ENCODE measurements around the gene AGBL4.

The AGBL4 gene

GRCh38 chr1:48761986-48762385 is 1261.8 kb downstream of the AGBL4 start:
- DNase-seq (ENCODE audit: low spot score), result no peak

GRCh38 chr1:48761411-48761810 is 1262.3 kb downstream of the AGBL4 start:
- no peak for DNase-seq (ENCODE audit: low spot score)

- DNase-seq (ENCODE audit: low spot score), result no peak
These were observed 1262.9 kb downstream of the AGBL4 start for GRCh38 chr1:48760857-48761256.

GRCh38 chr1:48758976-48759375 is 1264.8 kb downstream of the AGBL4 start:
- DNase-seq (ENCODE audit: low spot score), result no peak

- DNase-seq (ENCODE audit: low spot score), result no peak
These were observed 1266.4 kb downstream of the AGBL4 start for GRCh38 chr1:48757363-48757762.

GRCh38 chr1:48756683-48757316 is 1267.0 kb downstream of the AGBL4 start:
- DNase-seq (ENCODE audit: low spot score), result no peak

GRCh38 chr1:48753293-48753692 is 1270.5 kb downstream of the AGBL4 start:
- no peak for DNase-seq (ENCODE audit: low spot score)

- no peak for DNase-seq (ENCODE audit: low spot score)
These were observed 1273.6 kb downstream of the AGBL4 start for GRCh38 chr1:48750109-48750508.

GRCh38 chr1:48749068-48749467 is 1274.7 kb downstream of the AGBL4 start:
- no peak for DNase-seq (ENCODE audit: low spot score)

- no peak for DNase-seq (ENCODE audit: low spot score)
These were observed 1276.8 kb downstream of the AGBL4 start for GRCh38 chr1:48746906-48747305.

GRCh38 chr1:48744032-48744431 is 1279.7 kb downstream of the AGBL4 start:
- no peak for DNase-seq (ENCODE audit: low spot score)

- no peak for DNase-seq (ENCODE audit: low spot score)
These were observed 1280.3 kb downstream of the AGBL4 start for GRCh38 chr1:48743480-48743879.

GRCh38 chr1:48741380-48741779 is 1282.4 kb downstream of the AGBL4 start:
- no peak for DNase-seq (ENCODE audit: low spot score)

GRCh38 chr1:48740621-48741020 is 1283.1 kb downstream of the AGBL4 start:
- no peak for DNase-seq (ENCODE audit: low spot score)

- no peak for DNase-seq (ENCODE audit: low spot score)
These were observed 1284.7 kb downstream of the AGBL4 start for GRCh38 chr1:48739091-48739490.

GRCh38 chr1:48738356-48738755 is 1285.4 kb downstream of the AGBL4 start:
- DNase-seq (ENCODE audit: low spot score), result no peak

- no peak for DNase-seq (ENCODE audit: low spot score)
These were observed 1288.0 kb downstream of the AGBL4 start for GRCh38 chr1:48735796-48736195.

- no peak for DNase-seq (ENCODE audit: low spot score)
These were observed 1293.4 kb downstream of the AGBL4 start for GRCh38 chr1:48730164-48730910.

GRCh38 chr1:48728584-48728983 is 1295.2 kb downstream of the AGBL4 start:
- peak; percentile 4 for DNase-seq (ENCODE audit: low spot score)

GRCh38 chr1:48726557-48727215 is 1297.1 kb downstream of the AGBL4 start:
- DNase-seq (ENCODE audit: low spot score), result no peak

- no peak for DNase-seq (ENCODE audit: low spot score)
These were observed 1297.6 kb downstream of the AGBL4 start for GRCh38 chr1:48726139-48726538.

- DNase-seq (ENCODE audit: low spot score), result no peak
These were observed 1298.3 kb downstream of the AGBL4 start for GRCh38 chr1:48725341-48726046.

GRCh38 chr1:48720929-48721328 is 1302.8 kb downstream of the AGBL4 start:
- DNase-seq (ENCODE audit: low spot score), result no peak
